ENCODE measurements around the gene GPX7.

GRCh38 chr1:52627028-52627427 is 24.9 kb downstream of the GPX7 start:
- TF ChIP-seq POLR2AphosphoS5 (IDR thresholded peaks at IDR 0.05) (no peak), CTCF (IDR thresholded peaks at IDR 0.05) (no peak), POLR2A (IDR thresholded peaks at IDR 0.05) (no peak)

Data from breast epithelium (tissue), 3 donors.